GM12878 (cell line): Measurements from ENCODE around the gene PLEKHG1. TPM values are rescaled to one million over a fixed set of nuclear protein-coding genes. Genes with fewer than 3 reads are reported as not detected.

ENCODE experiments used
- ATAC-seq: fragments of 200-7000 bp; cut with Tn5 transposase; 3 replicates; pipeline ENCODE4 v1.9.1; 2020; ENCODE audit warnings: mild to moderate bottlenecking, moderate library complexity
- BruUV-seq: library from RNA; stranded (reverse); fragments of 400-500 nt; replicated peaks from 2 replicates; lab custom pipeline; 2021; lab: Mats Ljungman, UMichigan
- CTCF ChIA-PET: fragments of 300-600 bp; sonication (Branson Sonifier 250); formaldehyde crosslinking; extraction: SDS; loops from one replicate; lab custom pipeline; 2021; ENCODE audit warnings: inconsistent platforms; lab: Yijun Ruan, JAX
- POLR2A ChIA-PET: fragments of 350-600 bp; formaldehyde crosslinking; extraction: SDS; loops from one replicate; lab custom pipeline; 2021; ENCODE audit warnings: inconsistent platforms; lab: Charles Lee
- RAD21 ChIA-PET: fragments of 300-600 bp; sonication (Branson Sonifier 250); formaldehyde crosslinking; loops from one replicate; lab custom pipeline; 2023; ENCODE audit warnings: antibody characterized with exemption; ENCODE audit not compliant: unreplicated experiment; lab: Charles Lee
- SMC1A ChIA-PET: fragments of 300-600 bp; sonication (Branson Sonifier 250); formaldehyde crosslinking; loops from one replicate; lab custom pipeline; 2023; ENCODE audit not compliant: unreplicated experiment, uncharacterized antibody; lab: Charles Lee
- DNase-seq: peaks from one replicate; pipeline ENCODE4 v3.0.0-alpha.2; 2011; ENCODE audit warnings: low read depth, low spot score
- FAIRE-seq: peaks from 3 replicates; lab custom pipeline; 2011; peaks lifted over from hg19 to GRCh38; lab: Jason Lieb, UNC
- H2AFZ ChIP-seq: 2 replicates; pipeline ENCODE4 v1.6.0; 2011; ENCODE audit warnings: low read depth, low read length, control low read depth; ENCODE audit not compliant: control insufficient read depth
- H3K27ac ChIP-seq: 2 replicates; pipeline ENCODE4 v1.5.1; 2011; ENCODE audit warnings: control low read depth; ENCODE audit not compliant: control insufficient read depth, insufficient read depth
- H3K27me3 ChIP-seq, 2 experiments: replicated peaks in 1 of 2; 2 replicates each; pipeline versions ENCODE4 v1.6.0 to v1.6.1; 2011; ENCODE audit warnings: low read length in 1 of 2; ENCODE audit not compliant: control insufficient read depth in 2 of 2, insufficient read depth in 2 of 2
- H3K36me3 ChIP-seq, 2 experiments: 2 replicates each; pipeline ENCODE4 v1.5.1; 2011; ENCODE audit warnings: low read length in 1 of 2; ENCODE audit not compliant: control insufficient read depth in 2 of 2, insufficient read depth in 2 of 2
- H3K4me1 ChIP-seq: 2 replicates; pipeline ENCODE4 v1.6.1; 2011; ENCODE audit warnings: mild to moderate bottlenecking, low read length, moderate library complexity, mixed read lengths; ENCODE audit not compliant: control insufficient read depth, insufficient read depth
- H3K4me2 ChIP-seq: 2 replicates; pipeline ENCODE4 v1.6.0; 2011; ENCODE audit warnings: control low read depth; ENCODE audit not compliant: control insufficient read depth, insufficient read depth
- H3K4me3 ChIP-seq: fragments of 200-600 bp; sonication (generic); 2 replicates; pipeline ENCODE4 v1.5.1; 2016
- H3K79me2 ChIP-seq: 2 replicates; pipeline ENCODE4 v1.6.0; 2011; ENCODE audit warnings: low read length; ENCODE audit not compliant: control insufficient read depth, insufficient read depth
- H3K9ac ChIP-seq: 2 replicates; pipeline ENCODE4 v1.8.0; 2011; ENCODE audit warnings: low read length, control low read depth, mixed read lengths; ENCODE audit not compliant: control insufficient read depth, insufficient read depth
- H3K9me3 ChIP-seq: replicated peaks from 3 replicates; pipeline ENCODE4 v1.5.1; 2011; ENCODE audit warnings: mild to moderate bottlenecking, low read length; ENCODE audit not compliant: control insufficient read depth, insufficient read depth
- H4K20me1 ChIP-seq: 2 replicates; pipeline ENCODE4 v1.6.0; 2011; ENCODE audit not compliant: control insufficient read depth, insufficient read depth
- BMI1 ChIP-seq: fragments of 450-650 bp; IDR thresholded peaks from 2 replicates; pipeline ENCODE4 v1.6.1; 2016; ENCODE audit warnings: mild to moderate bottlenecking, moderate library complexity, borderline replicate concordance
- BRCA1 ChIP-seq: IDR thresholded peaks from 2 replicates; pipeline ENCODE4 v1.6.1; 2011; ENCODE audit warnings: low read depth, low read length, improper control_type of control experiment
- EED ChIP-seq: sonication (generic); IDR thresholded peaks from 2 replicates; pipeline ENCODE4 v1.6.1; 2016; ENCODE audit warnings: antibody characterized with exemption, low read depth
- EP300 ChIP-seq, 2 experiments: fragments of 150-350 bp in 1 of 2; IDR thresholded peaks; 2 replicates each; pipeline ENCODE4 v1.6.1; 2011 to 2012; ENCODE audit warnings: low read depth in 2 of 2, low read length in 2 of 2, borderline replicate concordance in 1 of 2, improper control_type of control experiment in 1 of 2, inconsistent platforms in 1 of 2; ENCODE audit not compliant: control insufficient read depth in 1 of 2
- HDAC6 ChIP-seq: fragments of 200-600 bp; sonication (generic); IDR thresholded peaks from one replicate; pipeline ENCODE4 v1.8.0; 2017; ENCODE audit warnings: antibody characterized with exemption; ENCODE audit not compliant: unreplicated experiment
- KDM1A ChIP-seq: fragments of 200-600 bp; sonication (generic); IDR thresholded peaks from 2 replicates; pipeline ENCODE4 v1.6.1; 2016; ENCODE audit warnings: borderline replicate concordance
- MEF2A ChIP-seq: IDR thresholded peaks from 2 replicates; pipeline ENCODE4 v1.6.1; 2011; ENCODE audit warnings: low read depth, mild to moderate bottlenecking, low read length, moderate library complexity; ENCODE audit not compliant: insufficient read depth
- MLLT1 ChIP-seq: fragments of 450-650 bp; IDR thresholded peaks from 2 replicates; pipeline ENCODE4 v1.6.1; 2016; ENCODE audit warnings: mild to moderate bottlenecking
- NR2C1 ChIP-seq: fragments of 450-650 bp; IDR thresholded peaks from 2 replicates; pipeline ENCODE4 v1.6.1; 2017; ENCODE audit warnings: antibody characterized with exemption, mild to moderate bottlenecking, moderate library complexity
- RFX5 ChIP-seq: IDR thresholded peaks from 2 replicates; pipeline ENCODE4 v1.6.1; 2011; ENCODE audit warnings: low read depth, low read length, improper control_type of control experiment
- TCF7 ChIP-seq: IDR thresholded peaks from 2 replicates; pipeline ENCODE4 v1.6.1; 2014; ENCODE audit warnings: antibody characterized with exemption, borderline replicate concordance
- WGBS: methylation state at CpG from one replicate; pipeline ENCODE4 v1.1.6; 2016; ENCODE audit warnings: low lambda C conversion rate; ENCODE audit not compliant: insufficient replicate concordance, insufficient coverage; ENCODE audit errors: missing lambda C conversion rate; 5-methylcytosine and 5-hydroxymethylcytosine counted together
- in situ Hi-C: fragments of 300-500 bp; cut with MboI; formaldehyde crosslinking; loops from 9 replicates; pipeline ENCODE4 v1.14.3; 2018; ENCODE audit warnings: mixed read lengths
- intact Hi-C: fragments of 100-400 bp; cut with micrococcal nuclease; formaldehyde crosslinking; loops from one replicate; pipeline ENCODE4 v1.14.2; 2022; ENCODE audit not compliant: unreplicated experiment
- polyA plus RNA-seq, 11 experiments: library from polyadenylated mRNA; depleted of rRNA in 4 of 11; unstranded in 6 of 11; stranded (reverse) in 5 of 11; fragments of >200 nt; fragmentation: Nextera tagmentation in 4 of 11; fragmentation: Illumina TruSeq in 1 of 11; extraction: Ambion mirVana in 4 of 11; extraction: Trizol in 1 of 11; gene quantifications; 1 replicate in 1 of 11; 2 replicates in 10 of 11; pipeline versions ENCODE4 v1.2.1 to v1.2.3, GENCODE V29; 2011 to 2016; ENCODE audit warnings: inconsistent platforms in 2 of 11, missing spikeins in 2 of 11, low read depth in 1 of 11
- total RNA-seq, 4 experiments: library from RNA; depleted of rRNA in 3 of 4; stranded (reverse); fragments of >200 nt in 3 of 4; fragmentation: Illumina TruSeq in 1 of 4; extraction: Trizol in 1 of 4; gene quantifications; 2 replicates each; pipeline versions ENCODE4 v1.2.1 to v1.2.3, GENCODE V29; 2013 to 2021
- TF ChIP-seq, protein P1 (sequence below): fragments of 450-650 bp; IDR thresholded peaks from 2 replicates; pipeline ENCODE4 v1.6.1; 2018; ENCODE audit warnings: borderline replicate concordance, mild to moderate bottlenecking; ENCODE audit not compliant: partially characterized antibody
- TF ChIP-seq, protein P2 (sequence below): IDR thresholded peaks from 2 replicates; pipeline ENCODE4 v1.6.1; 2011; ENCODE audit warnings: mild to moderate bottlenecking, low read depth, low read length, moderate library complexity; ENCODE audit not compliant: insufficient replicate concordance
- TF ChIP-seq, protein P3 (sequence below): IDR thresholded peaks from 2 replicates; pipeline ENCODE4 v1.6.1; 2012; ENCODE audit warnings: improper control_type of control experiment, low read depth, low read length; ENCODE audit not compliant: insufficient replicate concordance

PLEKHG1 gene
- total and polyA plus RNA-seq, 10 of the 15 experiments (the other 5 are each of a cell fraction or from before 2014, with no cell fraction given), result 0.77 to 17.2 (median 4.9) TPM

GRCh38 chr6:150550244-150550643 is 49.4 kb upstream of the PLEKHG1 start:
- Histone ChIP-seq H2AFZ (no peak overlapping the region), H3K4me2 (no peak overlapping the region), H3K27ac (no peak overlapping the region), H3K36me3 (no peaks in the 10 kb centered on the region), H3K4me1 (no peaks in the 10 kb centered on the region), H3K9me3 (no peaks in the 10 kb centered on the region), H3K27me3 (no peaks in the 10 kb centered on the region; a peak in 2 of 4 replicates), H4K20me1 (no peaks in the 10 kb centered on the region), H3K79me2 (no peaks in the 10 kb centered on the region), H3K9ac (no peak overlapping the region), H3K4me3 (no peak overlapping the region)
- no peak for FAIRE-seq
- ATAC-seq, result no peak
- ChIA-PET RAD21 (no interaction called here), SMC1A (interaction anchor here (0.8 to 1.2 kb wide), 2 partner anchors 16 to 48 kb away, joined by 4 read pairs; no protein-coding TSS in a partner anchor), CTCF (no interaction called here), POLR2A (no interaction called here)
- intact Hi-C loops (no loop called here), in situ Hi-C loops (no loop called here)
- WGBS, result 52% methylated on average over 5 of the region's 5 CpGs
- DNase-seq, result no peak
- no TSS peak for BruUV-seq
- TF ChIP-seq KDM1A (no peak), NR2C1 (no peak), HDAC6 (no peak), MEF2A (no peak), BMI1 (no peak), EED (no peak), EP300 (IDR thresholded peaks at IDR 0.05; ENCODE audit: borderline replicate concordance in 1 of 2, control insufficient read depth in 1 of 2, low read depth in 2 of 2, low read length in 2 of 2) (no peak), RFX5 (no peak), TCF7 (no peak), MLLT1 (no peak), BRCA1 (no peak)
- TF ChIP-seq, protein P1, sequence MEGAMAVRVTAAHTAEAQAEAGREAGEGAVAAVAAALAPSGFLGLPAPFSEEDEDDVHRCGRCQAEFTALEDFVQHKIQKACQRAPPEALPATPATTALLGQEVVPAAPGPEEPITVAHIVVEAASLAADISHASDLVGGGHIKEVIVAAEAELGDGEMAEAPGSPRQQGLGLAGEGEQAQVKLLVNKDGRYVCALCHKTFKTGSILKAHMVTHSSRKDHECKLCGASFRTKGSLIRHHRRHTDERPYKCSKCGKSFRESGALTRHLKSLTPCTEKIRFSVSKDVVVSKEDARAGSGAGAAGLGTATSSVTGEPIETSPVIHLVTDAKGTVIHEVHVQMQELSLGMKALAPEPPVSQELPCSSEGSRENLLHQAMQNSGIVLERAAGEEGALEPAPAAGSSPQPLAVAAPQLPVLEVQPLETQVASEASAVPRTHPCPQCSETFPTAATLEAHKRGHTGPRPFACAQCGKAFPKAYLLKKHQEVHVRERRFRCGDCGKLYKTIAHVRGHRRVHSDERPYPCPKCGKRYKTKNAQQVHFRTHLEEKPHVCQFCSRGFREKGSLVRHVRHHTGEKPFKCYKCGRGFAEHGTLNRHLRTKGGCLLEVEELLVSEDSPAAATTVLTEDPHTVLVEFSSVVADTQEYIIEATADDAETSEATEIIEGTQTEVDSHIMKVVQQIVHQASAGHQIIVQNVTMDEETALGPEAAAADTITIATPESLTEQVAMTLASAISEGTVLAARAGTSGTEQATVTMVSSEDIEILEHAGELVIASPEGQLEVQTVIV, result no peak
- TF ChIP-seq, protein P2, sequence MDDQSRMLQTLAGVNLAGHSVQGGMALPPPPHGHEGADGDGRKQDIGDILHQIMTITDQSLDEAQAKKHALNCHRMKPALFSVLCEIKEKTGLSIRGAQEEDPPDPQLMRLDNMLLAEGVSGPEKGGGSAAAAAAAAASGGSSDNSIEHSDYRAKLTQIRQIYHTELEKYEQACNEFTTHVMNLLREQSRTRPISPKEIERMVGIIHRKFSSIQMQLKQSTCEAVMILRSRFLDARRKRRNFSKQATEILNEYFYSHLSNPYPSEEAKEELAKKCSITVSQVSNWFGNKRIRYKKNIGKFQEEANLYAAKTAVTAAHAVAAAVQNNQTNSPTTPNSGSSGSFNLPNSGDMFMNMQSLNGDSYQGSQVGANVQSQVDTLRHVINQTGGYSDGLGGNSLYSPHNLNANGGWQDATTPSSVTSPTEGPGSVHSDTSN, result no peak
- TF ChIP-seq, protein P3, sequence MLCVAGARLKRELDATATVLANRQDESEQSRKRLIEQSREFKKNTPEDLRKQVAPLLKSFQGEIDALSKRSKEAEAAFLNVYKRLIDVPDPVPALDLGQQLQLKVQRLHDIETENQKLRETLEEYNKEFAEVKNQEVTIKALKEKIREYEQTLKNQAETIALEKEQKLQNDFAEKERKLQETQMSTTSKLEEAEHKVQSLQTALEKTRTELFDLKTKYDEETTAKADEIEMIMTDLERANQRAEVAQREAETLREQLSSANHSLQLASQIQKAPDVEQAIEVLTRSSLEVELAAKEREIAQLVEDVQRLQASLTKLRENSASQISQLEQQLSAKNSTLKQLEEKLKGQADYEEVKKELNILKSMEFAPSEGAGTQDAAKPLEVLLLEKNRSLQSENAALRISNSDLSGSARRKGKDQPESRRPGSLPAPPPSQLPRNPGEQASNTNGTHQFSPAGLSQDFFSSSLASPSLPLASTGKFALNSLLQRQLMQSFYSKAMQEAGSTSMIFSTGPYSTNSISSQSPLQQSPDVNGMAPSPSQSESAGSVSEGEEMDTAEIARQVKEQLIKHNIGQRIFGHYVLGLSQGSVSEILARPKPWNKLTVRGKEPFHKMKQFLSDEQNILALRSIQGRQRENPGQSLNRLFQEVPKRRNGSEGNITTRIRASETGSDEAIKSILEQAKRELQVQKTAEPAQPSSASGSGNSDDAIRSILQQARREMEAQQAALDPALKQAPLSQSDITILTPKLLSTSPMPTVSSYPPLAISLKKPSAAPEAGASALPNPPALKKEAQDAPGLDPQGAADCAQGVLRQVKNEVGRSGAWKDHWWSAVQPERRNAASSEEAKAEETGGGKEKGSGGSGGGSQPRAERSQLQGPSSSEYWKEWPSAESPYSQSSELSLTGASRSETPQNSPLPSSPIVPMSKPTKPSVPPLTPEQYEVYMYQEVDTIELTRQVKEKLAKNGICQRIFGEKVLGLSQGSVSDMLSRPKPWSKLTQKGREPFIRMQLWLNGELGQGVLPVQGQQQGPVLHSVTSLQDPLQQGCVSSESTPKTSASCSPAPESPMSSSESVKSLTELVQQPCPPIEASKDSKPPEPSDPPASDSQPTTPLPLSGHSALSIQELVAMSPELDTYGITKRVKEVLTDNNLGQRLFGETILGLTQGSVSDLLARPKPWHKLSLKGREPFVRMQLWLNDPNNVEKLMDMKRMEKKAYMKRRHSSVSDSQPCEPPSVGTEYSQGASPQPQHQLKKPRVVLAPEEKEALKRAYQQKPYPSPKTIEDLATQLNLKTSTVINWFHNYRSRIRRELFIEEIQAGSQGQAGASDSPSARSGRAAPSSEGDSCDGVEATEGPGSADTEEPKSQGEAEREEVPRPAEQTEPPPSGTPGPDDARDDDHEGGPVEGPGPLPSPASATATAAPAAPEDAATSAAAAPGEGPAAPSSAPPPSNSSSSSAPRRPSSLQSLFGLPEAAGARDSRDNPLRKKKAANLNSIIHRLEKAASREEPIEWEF, result no peak
